Effector memory CD8-positive, alpha-beta T cell (primary cell): ENCODE data around the gene STPG3.

Experiments
- ATAC-seq: fragments of 150-1000 bp; cut with Tn5 transposase; replicated peaks from 2 replicates; pipeline ENCODE4 v1.10.0; 2021; ENCODE audit warnings: mild to moderate bottlenecking, moderate library complexity
- DNase-seq, 3 experiments: peaks; one replicate each; pipeline ENCODE4 v3.0.0; 2021
- H3K27ac Mint-ChIP-seq, 2 donors: one replicate each; pipeline ENCODE4 v1.8.0; 2022; ENCODE audit warnings: mild to moderate bottlenecking in 2 of 2, mixed read lengths in 2 of 2, moderate library complexity in 2 of 2
- H3K27me3 Mint-ChIP-seq, 2 donors: one replicate each; pipeline ENCODE4 v1.8.0; 2022; ENCODE audit warnings: mixed read lengths in 2 of 2
- H3K36me3 Mint-ChIP-seq: one replicate; pipeline ENCODE4 v1.8.0; 2022; ENCODE audit warnings: mild to moderate bottlenecking, moderate library complexity, mixed read lengths; ENCODE audit not compliant: insufficient read depth
- H3K4me1 Mint-ChIP-seq, 2 donors: one replicate each; pipeline ENCODE4 v1.8.0; 2022; ENCODE audit warnings: low read depth in 2 of 2, mixed read lengths in 2 of 2
- H3K4me3 Mint-ChIP-seq, 2 donors: one replicate each; pipeline ENCODE4 v1.8.0; 2022; ENCODE audit warnings: mild to moderate bottlenecking in 2 of 2, mixed read lengths in 2 of 2, moderate library complexity in 2 of 2
- H3K9me3 Mint-ChIP-seq, 2 donors: one replicate each; pipeline ENCODE4 v1.8.0; 2022; ENCODE audit warnings: mixed read lengths in 2 of 2
- total RNA-seq, 9 experiments: gene quantifications; one replicate each; lab custom pipeline; 2026; lab: John Stamatoyannopoulos, UW

Gene STPG3
- total RNA-seq: 0 to 1.5 (median 0) reads per million in 9 experiments

DNA sequence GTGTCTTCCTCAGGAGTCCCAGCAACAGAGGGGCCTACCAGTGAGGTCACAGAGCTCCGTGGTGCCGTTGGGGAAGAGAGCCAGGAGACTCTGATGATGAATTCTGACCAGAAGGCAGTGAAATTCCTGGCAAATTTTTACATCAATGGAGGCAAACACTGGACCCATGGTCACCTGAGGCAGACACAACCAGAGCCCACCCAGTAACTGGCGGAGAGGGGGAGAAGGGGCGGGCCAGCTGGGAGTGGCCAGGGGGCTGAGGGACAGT, at the start of gene STPG3:
STPG3 (plus strand) TSS at position 93 of the 268 bp plus-strand sequence; CDS start at position 94, 1 bp downstream.
- no peaks in the 10 kb centered on the region for H3K27me3 Mint-ChIP-seq
- no peaks in the 10 kb centered on the region for H3K9me3 Mint-ChIP-seq
- no peak for DNase-seq
- H3K27ac Mint-ChIP-seq: no peak within 1 kb of the TSS
- no peak within 1 kb of the TSS for H3K4me3 Mint-ChIP-seq
- peaks cover 5 to 7% of the 10 kb centered on the region in 2 donors for H3K4me1 Mint-ChIP-seq
- no peak for ATAC-seq
- H3K36me3 Mint-ChIP-seq: peaks cover 10% of the 10 kb centered on the region

DNA sequence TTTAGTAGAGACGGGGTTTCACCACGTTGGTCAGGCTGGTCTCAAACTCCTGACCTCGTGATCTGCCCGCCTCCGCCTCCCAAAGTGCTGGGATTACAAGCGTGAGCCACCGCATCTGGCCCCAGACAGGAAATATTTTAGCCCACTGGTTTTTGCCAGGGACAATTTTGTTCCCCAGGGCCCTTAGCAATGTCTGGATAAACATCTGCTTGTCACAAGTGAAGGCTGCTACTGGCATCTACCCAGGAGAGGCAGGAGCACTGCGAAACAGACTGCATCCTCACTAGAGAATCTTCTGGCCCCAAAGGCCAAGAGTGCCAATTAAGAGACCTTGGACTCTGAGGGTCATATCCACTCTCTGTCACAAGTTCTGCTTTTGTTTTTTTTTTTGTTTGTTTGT, 48.1 kb upstream of the STPG3 start:
- H3K9me3 Mint-ChIP-seq: no peaks in the 10 kb centered on the region
- DNase-seq: no peak
- H3K27ac Mint-ChIP-seq: no peak overlapping the region
- H3K4me3 Mint-ChIP-seq: peak overlapping the region in 1 of 2 donors; percentile 85
- H3K4me1 Mint-ChIP-seq: peaks cover 29 to 40% of the 10 kb centered on the region in 2 donors
- H3K27me3 Mint-ChIP-seq: no peaks in the 10 kb centered on the region
- H3K36me3 Mint-ChIP-seq: peaks cover 40% of the 10 kb centered on the region
- ATAC-seq: no peak

DNA sequence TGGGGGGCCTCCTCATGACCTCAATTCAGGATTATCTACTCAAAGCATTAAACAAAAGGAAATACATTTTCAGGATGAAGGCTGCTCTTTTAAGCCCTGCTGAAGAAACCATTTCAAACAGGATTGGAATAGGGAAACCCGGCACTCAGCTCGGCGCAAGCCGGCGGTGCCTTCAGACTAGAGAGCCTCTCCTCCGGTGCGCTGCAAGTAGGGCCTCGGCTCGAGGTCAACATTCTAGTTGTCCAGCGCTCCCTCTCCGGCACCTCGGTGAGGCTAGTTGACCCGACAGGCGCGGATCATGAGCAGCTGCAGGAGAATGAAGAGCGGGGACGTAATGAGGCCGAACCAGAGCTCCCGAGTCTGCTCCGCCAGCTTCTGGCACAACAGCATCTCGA, 46.4 kb upstream of the STPG3 start:
- Mint-ChIP-seq H3K27ac (peak overlapping the region; percentile 96 to 97), H3K9me3 (no peaks in the 10 kb centered on the region), H3K4me1 (peaks cover 26 to 40% of the 10 kb centered on the region in 2 donors), H3K27me3 (no peaks in the 10 kb centered on the region), H3K36me3 (peaks cover 40% of the 10 kb centered on the region), H3K4me3 (peak overlapping the region; percentile 91 to 94)
- ATAC-seq (no peak), DNase-seq (no peak)

DNA sequence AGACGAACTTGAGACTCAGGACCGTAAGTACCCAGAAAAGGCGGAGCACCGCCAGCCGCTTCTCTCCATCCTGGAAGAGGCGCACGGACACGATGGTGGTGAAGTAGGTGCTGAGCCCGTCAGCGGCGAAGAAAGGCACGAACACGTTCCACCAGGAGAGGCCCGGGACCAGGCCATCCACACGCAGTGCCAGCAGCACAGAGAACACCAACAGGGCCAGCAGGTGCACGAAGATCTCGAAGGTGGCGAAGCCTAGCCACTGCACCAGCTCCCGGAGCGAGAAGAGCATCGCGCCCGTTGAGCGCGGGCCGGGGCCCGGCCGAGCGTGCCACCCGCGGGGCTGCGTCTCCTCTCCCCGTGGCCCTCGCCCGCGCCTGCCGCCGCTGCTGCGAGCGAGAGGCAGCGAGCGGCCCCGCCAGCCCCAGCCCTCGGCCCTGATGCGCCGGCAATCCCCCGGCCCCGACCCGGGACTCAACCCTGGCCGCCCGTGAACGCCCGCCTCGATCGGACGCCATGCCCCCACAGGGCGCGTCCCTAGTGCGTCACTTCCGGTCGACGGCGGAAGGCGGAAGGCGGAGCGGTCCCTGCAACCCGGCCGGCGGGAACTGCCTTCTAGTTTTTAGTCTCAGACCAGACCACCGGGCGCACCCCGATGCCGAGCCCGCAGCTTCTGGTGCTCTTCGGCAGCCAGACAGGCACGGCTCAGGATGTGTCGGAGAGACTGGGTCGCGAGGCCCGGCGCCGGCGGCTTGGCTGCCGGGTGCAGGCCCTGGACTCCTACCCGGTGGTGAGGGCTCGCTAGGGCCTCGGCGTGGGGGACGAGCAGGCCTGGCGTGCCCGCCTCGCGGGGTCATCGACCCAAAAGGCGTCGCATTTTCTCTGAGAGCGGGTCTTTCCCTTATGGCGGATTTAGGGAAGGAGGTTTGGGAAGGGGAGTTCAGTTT, 45.7 kb upstream of the STPG3 start, which contains the start of the genes NDOR1 and TMEM203:
NDOR1 (plus strand) TSS at position 575 of the 944 bp plus-strand sequence; CDS start at position 653, 78 bp downstream.
TMEM203 (minus strand) TSS at position 523 of the 944 bp plus-strand sequence; CDS start at position 289, 234 bp downstream.
- H3K9me3 Mint-ChIP-seq: no peaks in the 10 kb centered on the region
- DNase-seq: peak; percentile 93 to 95 (median 94)
- peak; percentile 60 for ATAC-seq
- peak within 1 kb of the TSS; percentile 96 to 97 for H3K27ac Mint-ChIP-seq
- H3K36me3 Mint-ChIP-seq: peaks cover 45% of the 10 kb centered on the region
- peak within 1 kb of the TSS; percentile 91 to 94 for H3K4me3 Mint-ChIP-seq
- H3K4me1 Mint-ChIP-seq: peaks cover 26 to 40% of the 10 kb centered on the region in 2 donors
- H3K27me3 Mint-ChIP-seq: no peaks in the 10 kb centered on the region

DNA sequence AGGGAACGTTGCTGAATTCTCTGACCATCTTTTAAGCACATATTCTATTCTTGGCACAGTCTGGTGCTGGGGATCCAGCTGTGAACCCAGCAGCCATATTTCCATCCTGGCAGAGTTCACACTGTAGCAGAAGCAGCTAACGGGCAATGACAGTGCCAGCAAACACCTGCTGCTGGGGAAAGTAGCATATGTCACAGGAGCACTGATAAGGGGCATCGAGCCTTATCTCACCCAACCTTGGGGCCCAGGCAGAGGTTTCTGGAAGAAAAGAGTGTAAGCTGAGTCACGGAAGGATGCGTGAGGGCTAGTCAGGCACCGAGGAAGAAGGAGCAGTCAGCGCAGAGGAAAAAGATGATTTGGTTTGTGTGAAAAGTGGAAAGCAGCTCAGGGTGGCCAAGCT, 44.5 kb upstream of the STPG3 start:
- Mint-ChIP-seq H3K9me3 (no peaks in the 10 kb centered on the region), H3K27ac (peak overlapping the region; percentile 96 to 97), H3K4me3 (peak overlapping the region; percentile 91 to 94), H3K36me3 (peaks cover 46% of the 10 kb centered on the region), H3K27me3 (no peaks in the 10 kb centered on the region), H3K4me1 (peaks cover 26 to 34% of the 10 kb centered on the region in 2 donors)
- no peak for DNase-seq
- ATAC-seq: no peak

DNA sequence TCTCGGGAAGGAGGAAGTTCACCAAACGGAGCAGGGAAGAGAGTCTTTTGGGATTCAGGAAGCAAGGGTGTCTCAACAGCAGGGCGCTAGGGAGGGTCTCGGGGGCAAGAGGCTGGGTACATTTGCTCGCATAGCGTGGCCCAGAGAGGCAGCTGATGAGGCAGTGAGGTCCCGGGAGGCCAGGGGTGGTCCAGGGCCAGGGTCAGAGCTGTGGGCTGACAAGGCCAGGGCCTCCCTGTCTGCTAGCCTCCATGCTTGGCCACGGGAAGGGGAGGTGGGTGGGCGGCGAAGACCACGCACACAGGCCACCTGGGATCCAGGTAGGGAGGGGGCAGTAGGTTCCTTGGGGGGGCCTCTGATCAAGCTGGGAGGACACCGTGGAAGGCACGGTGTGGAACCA, 39.6 kb upstream of the STPG3 start:
- Mint-ChIP-seq H3K9me3 (no peaks in the 10 kb centered on the region), H3K4me3 (no peak overlapping the region), H3K36me3 (peaks cover 22% of the 10 kb centered on the region), H3K4me1 (peaks cover 13 to 17% of the 10 kb centered on the region in 2 donors), H3K27me3 (no peaks in the 10 kb centered on the region), H3K27ac (peak overlapping the region in 1 of 2 donors; percentile 72)
- ATAC-seq: no peak
- no peak for DNase-seq

DNA sequence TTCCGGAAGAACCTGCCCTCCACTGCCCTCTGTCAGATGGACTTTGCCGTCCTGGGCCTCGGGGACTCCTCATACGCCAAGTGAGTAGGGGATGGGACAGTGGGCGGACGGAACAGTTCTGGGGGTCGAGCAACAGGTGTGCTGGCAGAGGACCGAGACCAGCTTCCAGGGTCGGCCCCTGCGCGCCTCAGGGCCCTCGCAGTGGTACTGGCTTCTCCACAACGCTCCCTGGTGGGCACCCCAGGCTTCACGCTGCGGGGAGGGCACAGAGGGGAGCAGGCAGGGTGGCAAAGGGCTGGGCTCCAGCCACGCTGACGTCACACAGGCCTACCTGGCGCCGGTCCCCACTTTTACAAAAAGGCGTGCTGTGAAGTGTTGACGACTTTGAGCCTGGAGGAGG, 38.6 kb upstream of the STPG3 start:
- DNase-seq (no peak), ATAC-seq (no peak)
- peaks cover 21% of the 10 kb centered on the region for H3K36me3 Mint-ChIP-seq
- H3K4me1 Mint-ChIP-seq: peaks cover 3 to 7% of the 10 kb centered on the region in 2 donors
- H3K4me3 Mint-ChIP-seq: no peak overlapping the region
- H3K9me3 Mint-ChIP-seq: no peaks in the 10 kb centered on the region
- no peaks in the 10 kb centered on the region for H3K27me3 Mint-ChIP-seq
- no peak overlapping the region for H3K27ac Mint-ChIP-seq

DNA sequence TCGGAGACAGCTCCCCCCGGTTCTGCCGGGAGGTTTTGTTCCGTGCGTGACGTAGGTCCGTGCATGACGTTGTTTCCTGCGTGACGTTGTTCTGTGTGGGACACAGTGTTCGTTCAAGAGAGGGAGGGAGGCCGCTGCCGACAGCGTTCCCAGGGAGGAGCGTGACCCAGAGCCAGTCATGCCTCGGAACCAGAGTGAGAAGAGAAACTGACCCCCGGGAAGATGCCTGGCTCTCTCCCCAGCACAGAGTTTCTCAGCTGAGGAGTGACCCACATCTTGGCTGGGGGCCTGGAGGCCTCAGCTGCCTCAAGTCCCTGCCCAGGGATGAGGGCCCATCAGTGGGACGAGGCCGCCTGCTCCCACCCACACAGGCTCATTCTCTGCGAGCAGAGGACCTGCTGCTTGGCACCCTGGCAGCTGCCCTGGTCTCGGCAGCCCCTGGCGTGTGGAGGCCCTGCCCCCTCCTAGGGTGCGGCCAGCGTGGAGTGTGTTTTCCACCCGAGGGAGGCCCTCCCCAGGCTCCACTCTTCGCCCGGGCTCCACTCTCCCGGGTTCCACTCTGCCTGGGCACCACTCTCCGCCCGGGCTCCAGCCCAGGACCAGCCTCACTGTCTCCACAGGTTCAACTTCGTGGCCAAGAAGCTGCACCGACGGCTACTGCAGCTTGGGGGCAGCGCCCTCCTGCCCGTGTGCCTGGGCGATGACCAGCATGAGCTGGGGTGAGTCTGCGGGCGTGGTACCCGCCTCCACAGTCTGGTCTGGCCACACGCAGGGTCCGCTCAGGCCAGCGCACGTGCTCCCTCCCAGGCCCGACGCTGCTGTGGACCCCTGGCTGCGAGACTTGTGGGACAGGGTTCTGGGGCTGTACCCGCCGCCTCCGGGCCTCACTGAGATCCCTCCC, 37.7 kb upstream of the STPG3 start:
- ATAC-seq (no peak), DNase-seq (no peak)
- Mint-ChIP-seq H3K27ac (no peak overlapping the region), H3K4me3 (no peak overlapping the region), H3K36me3 (peaks cover 16% of the 10 kb centered on the region), H3K27me3 (no peaks in the 10 kb centered on the region), H3K4me1 (peaks cover 0 to 5% of the 10 kb centered on the region in 2 donors), H3K9me3 (no peaks in the 10 kb centered on the region)

DNA sequence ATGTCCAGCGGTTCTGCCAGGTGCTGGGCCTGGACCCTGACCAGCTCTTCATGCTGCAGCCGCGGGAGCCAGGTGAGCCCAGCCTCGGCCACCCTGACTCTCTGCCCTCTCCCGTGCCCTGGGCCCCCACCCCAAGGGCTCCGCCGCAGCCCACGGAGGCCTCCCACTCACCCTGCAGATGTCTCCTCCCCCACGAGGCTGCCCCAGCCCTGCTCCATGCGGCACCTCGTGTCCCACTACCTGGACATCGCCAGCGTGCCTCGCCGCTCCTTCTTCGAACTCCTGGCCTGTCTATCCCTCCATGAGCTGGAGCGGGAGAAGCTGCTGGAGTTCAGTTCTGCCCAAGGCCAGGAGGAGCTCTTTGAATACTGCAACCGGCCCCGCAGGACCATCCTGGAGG, 36.5 kb upstream of the STPG3 start:
- no peak overlapping the region for H3K4me3 Mint-ChIP-seq
- ATAC-seq (no peak), DNase-seq (no peak)
- no peaks in the 10 kb centered on the region for H3K27me3 Mint-ChIP-seq
- H3K9me3 Mint-ChIP-seq: no peaks in the 10 kb centered on the region
- H3K27ac Mint-ChIP-seq: peak overlapping the region in 1 of 2 donors; percentile 76
- peaks cover 10% of the 10 kb centered on the region for H3K36me3 Mint-ChIP-seq
- H3K4me1 Mint-ChIP-seq: peaks cover 0 to 3% of the 10 kb centered on the region in 2 donors

DNA sequence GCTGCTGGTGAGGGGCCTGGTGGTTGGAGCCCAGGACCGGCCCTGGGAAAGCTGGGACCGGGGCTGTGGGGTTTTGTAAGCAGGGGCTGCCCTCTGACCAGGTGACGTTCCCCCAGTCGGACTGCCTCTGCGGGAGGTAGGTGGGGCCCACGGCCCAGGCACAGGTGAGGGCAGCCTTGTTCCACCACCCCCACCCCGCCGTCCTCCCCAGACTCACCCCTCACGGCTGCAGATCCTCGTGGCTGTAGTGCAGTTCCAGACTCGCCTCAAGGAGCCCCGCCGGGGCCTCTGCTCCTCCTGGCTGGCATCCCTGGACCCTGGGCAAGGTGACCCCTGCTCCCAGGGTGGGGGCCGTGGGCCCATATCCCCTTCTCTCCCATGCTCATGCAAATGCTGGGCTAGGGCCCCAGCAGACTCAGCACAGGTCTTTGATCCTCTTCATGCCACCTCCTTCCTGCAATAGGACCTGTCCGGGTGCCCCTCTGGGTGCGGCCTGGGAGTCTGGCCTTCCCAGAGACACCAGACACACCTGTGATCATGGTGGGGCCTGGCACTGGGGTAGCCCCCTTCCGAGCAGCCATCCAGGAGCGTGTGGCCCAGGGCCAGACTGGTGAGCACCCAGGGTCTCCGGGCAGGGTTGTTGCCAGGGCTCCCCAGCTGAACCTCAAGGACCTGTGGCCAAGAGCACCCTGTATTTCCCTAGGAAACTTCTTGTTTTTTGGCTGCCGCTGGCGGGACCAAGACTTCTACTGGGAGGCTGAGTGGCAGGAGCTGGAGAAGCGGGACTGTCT, 35.7 kb upstream of the STPG3 start:
- peaks cover 0 to 4% of the 10 kb centered on the region in 2 donors for H3K4me1 Mint-ChIP-seq
- H3K36me3 Mint-ChIP-seq: peaks cover 4% of the 10 kb centered on the region
- no peak for ATAC-seq
- DNase-seq: no peak
- H3K27me3 Mint-ChIP-seq: no peaks in the 10 kb centered on the region
- H3K4me3 Mint-ChIP-seq: no peak overlapping the region
- no peak overlapping the region for H3K27ac Mint-ChIP-seq
- no peaks in the 10 kb centered on the region for H3K9me3 Mint-ChIP-seq

DNA sequence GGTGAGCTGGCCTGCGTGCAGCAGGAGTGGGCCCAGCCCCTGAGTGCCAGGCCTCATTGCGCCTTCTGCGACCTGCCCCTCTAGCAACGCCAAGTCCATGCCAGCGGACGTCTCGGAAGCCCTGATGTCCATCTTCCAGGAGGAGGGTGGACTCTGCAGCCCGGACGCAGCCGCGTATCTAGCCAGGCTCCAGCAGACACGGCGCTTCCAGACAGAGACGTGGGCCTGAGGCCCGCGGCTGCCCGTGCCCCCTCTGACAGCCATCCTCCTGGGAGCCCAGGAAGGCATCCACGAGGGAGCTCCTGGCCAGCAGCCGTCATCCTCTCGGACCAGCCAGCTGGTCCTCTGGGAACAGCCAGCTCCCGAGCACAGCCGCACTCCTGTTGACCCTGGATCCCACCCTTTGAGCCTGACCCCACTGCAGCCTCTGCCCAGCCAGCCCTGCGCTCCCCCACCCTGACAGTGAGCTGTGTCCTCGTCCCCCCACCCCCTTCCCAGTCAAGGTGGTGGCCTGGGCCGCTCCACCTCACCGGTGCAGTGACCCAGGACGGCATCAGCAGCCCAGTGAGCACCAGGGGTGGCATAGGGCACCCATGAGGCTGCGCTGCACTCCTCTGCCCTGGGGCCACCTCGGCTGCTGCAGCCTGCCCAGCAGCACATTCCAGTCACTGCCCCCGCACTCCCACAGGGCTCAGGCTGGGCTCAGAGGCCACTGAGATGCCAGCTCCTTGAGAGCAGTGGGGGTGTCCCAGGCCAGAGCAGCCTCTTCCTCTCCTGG, 34.7 kb upstream of the STPG3 start:
- peaks cover 0 to 3% of the 10 kb centered on the region in 2 donors for H3K4me1 Mint-ChIP-seq
- H3K36me3 Mint-ChIP-seq: peaks cover 6% of the 10 kb centered on the region
- no peaks in the 10 kb centered on the region for H3K9me3 Mint-ChIP-seq

More for the DNA sequence above, 34.7 kb upstream of the STPG3 start:
- Mint-ChIP-seq H3K27ac (no peak overlapping the region), H3K4me3 (no peak overlapping the region), H3K27me3 (no peaks in the 10 kb centered on the region)
- DNase-seq: no peak
- no peak for ATAC-seq
